Astrocyte (in vitro differentiated cells and primary cell): ENCODE measurements around the gene MAF. TPM values are rescaled to one million over a fixed set of nuclear protein-coding genes. Genes with fewer than 3 reads are reported as not detected.

Experiments used
- DNase-seq: peaks from one replicate; pipeline ENCODE4 v3.0.0-alpha.2; 2010; ENCODE audit warnings: low read depth
- FAIRE-seq: peaks from 2 replicates; lab custom pipeline; 2011; peaks lifted over from hg19 to GRCh38; lab: Jason Lieb, UNC
- H2AFZ ChIP-seq: 2 replicates; pipeline ENCODE4 v1.6.0; 2012; ENCODE audit warnings: low read depth, low read length, inconsistent platforms
- H3K27ac ChIP-seq: 2 replicates; pipeline ENCODE4 v1.5.1; 2011; ENCODE audit warnings: low read depth, low read length, inconsistent platforms
- H3K27me3 ChIP-seq: 2 replicates; pipeline ENCODE4 v1.6.0; 2011; ENCODE audit warnings: low read length, inconsistent platforms; ENCODE audit not compliant: insufficient read depth
- H3K36me3 ChIP-seq: 2 replicates; pipeline ENCODE4 v1.5.1; 2011; ENCODE audit warnings: low read length, inconsistent platforms; ENCODE audit not compliant: insufficient read depth
- H3K4me1 ChIP-seq: 2 replicates; pipeline ENCODE4 v1.5.1; 2011; ENCODE audit warnings: low read length, inconsistent platforms; ENCODE audit not compliant: insufficient read depth
- H3K4me2 ChIP-seq: 2 replicates; pipeline ENCODE4 v1.6.0; 2012; ENCODE audit warnings: low read length, inconsistent platforms
- H3K4me3 ChIP-seq: 2 replicates; pipeline ENCODE4 v1.5.1; 2011; ENCODE audit warnings: low read depth, mild to moderate bottlenecking, low read length, inconsistent platforms; ENCODE audit not compliant: insufficient read depth
- H3K79me2 ChIP-seq: 2 replicates; pipeline ENCODE4 v1.6.0; 2012; ENCODE audit warnings: mild to moderate bottlenecking, low read length, inconsistent platforms; ENCODE audit not compliant: insufficient read depth
- H3K9ac ChIP-seq: 2 replicates; pipeline ENCODE4 v1.6.0; 2012; ENCODE audit warnings: mild to moderate bottlenecking, low read length, inconsistent platforms
- H3K9me3 ChIP-seq: 2 replicates; pipeline ENCODE4 v1.5.1; 2012; ENCODE audit warnings: low read depth, mild to moderate bottlenecking, low read length, inconsistent platforms; ENCODE audit not compliant: insufficient read depth
- H4K20me1 ChIP-seq: 2 replicates; pipeline ENCODE4 v1.6.0; 2012; ENCODE audit warnings: low read length, inconsistent platforms; ENCODE audit not compliant: insufficient read depth
- H3K27ac Mint-ChIP-seq: one replicate; pipeline ENCODE4 v1.8.0; 2021; ENCODE audit warnings: mild to moderate bottlenecking, mixed read lengths; ENCODE audit not compliant: unreplicated experiment
- H3K27me3 Mint-ChIP-seq: one replicate; pipeline ENCODE4 v1.8.0; 2021; ENCODE audit warnings: low read depth, mixed read lengths; ENCODE audit not compliant: unreplicated experiment
- H3K36me3 Mint-ChIP-seq: one replicate; pipeline ENCODE4 v1.8.0; 2021; ENCODE audit warnings: low read depth, mixed read lengths; ENCODE audit not compliant: unreplicated experiment
- H3K4me1 Mint-ChIP-seq: one replicate; pipeline ENCODE4 v1.8.0; 2021; ENCODE audit warnings: low read depth, mixed read lengths; ENCODE audit not compliant: unreplicated experiment
- H3K4me3 Mint-ChIP-seq: one replicate; pipeline ENCODE4 v1.8.0; 2021; ENCODE audit warnings: mild to moderate bottlenecking, moderate library complexity, mixed read lengths; ENCODE audit not compliant: unreplicated experiment
- H3K9me3 Mint-ChIP-seq: one replicate; pipeline ENCODE4 v1.8.0; 2021; ENCODE audit warnings: mild to moderate bottlenecking, mixed read lengths; ENCODE audit not compliant: unreplicated experiment
- CTCF ChIP-seq: IDR thresholded peaks from 2 replicates; pipeline ENCODE4 v1.5.1; 2011; ENCODE audit warnings: low read depth, mild to moderate bottlenecking, inconsistent platforms, low read length, moderate library complexity; ENCODE audit not compliant: insufficient read depth
- EZH2 ChIP-seq: IDR thresholded peaks from 2 replicates; pipeline ENCODE4 v1.6.1; 2012; ENCODE audit warnings: mild to moderate bottlenecking, low read length, inconsistent platforms; ENCODE audit not compliant: insufficient read depth
- total RNA-seq: library from RNA; stranded (reverse); gene quantifications from 2 replicates; pipeline ENCODE4 v1.2.1, GENCODE V29; 2021

MAF gene
- total RNA-seq, 1 donor from 2014 or later = 19.3 TPM

- no peak overlapping the region for H3K27ac Mint-ChIP-seq
- peaks cover 8% of the 10 kb centered on the region for H3K27me3 ChIP-seq
- H3K4me3 Mint-ChIP-seq = no peak overlapping the region
- H2AFZ ChIP-seq = no peak overlapping the region
- H3K4me3 ChIP-seq = no peak overlapping the region
- no peak for DNase-seq
- FAIRE-seq = no peak
- H3K4me2 ChIP-seq = no peak overlapping the region
- H3K4me1 Mint-ChIP-seq = no peaks in the 10 kb centered on the region
- H3K9me3 Mint-ChIP-seq = no peaks in the 10 kb centered on the region
- no peaks in the 10 kb centered on the region for H3K36me3 ChIP-seq
- no peaks in the 10 kb centered on the region for H3K36me3 Mint-ChIP-seq
- no peaks in the 10 kb centered on the region for H3K4me1 ChIP-seq
- TF ChIP-seq EZH2 (no peak), CTCF (no peak)
- H3K27me3 Mint-ChIP-seq = peaks cover 15% of the 10 kb centered on the region
- no peaks in the 10 kb centered on the region for H3K79me2 ChIP-seq
- H3K27ac ChIP-seq = no peak overlapping the region
- no peaks in the 10 kb centered on the region for H3K9me3 ChIP-seq
- H3K9ac ChIP-seq = no peak overlapping the region
- no peaks in the 10 kb centered on the region for H4K20me1 ChIP-seq
Measured at GRCh38 chr16:79618692-79619050, 18.1 kb upstream of the MAF start.

DNA sequence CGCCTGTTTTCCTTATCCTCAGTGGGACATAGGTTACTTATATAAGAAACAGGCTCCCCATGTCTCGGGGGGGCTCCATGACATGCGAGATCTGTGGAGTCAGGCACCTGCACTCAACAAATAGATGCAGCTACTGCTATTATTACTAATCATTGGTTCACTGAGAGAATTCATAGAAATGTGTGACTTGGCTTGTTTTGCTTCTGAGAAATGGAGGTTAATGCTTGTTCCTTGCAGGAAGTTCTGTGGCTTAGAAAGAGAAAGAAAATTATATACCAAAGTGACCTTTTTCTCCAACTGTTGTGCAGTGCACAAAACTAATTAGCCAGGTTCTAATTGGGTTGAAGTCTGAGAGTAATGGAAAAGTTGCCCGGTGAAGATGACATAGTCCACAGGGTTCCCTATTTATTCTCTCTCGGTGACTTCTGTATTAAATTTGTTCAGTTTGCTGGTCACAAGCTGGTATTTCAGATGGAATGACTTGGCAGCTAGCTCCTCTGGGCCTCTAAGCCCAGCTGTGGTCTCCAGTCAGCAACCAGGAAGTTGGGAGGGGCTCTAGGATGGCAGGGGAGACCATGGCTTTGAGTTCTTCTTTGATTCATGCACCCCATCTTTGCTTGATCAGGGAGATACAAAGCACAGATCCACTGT is 17.6 kb upstream of the MAF start:
- H3K4me2 ChIP-seq = no peak overlapping the region
- no peaks in the 10 kb centered on the region for H3K9me3 ChIP-seq
- DNase-seq (no peak), FAIRE-seq (no peak)
- Mint-ChIP-seq H3K27me3 (peaks cover 10% of the 10 kb centered on the region), H3K36me3 (no peaks in the 10 kb centered on the region), H3K9me3 (no peaks in the 10 kb centered on the region), H3K27ac (no peak overlapping the region), H3K4me3 (no peak overlapping the region), H3K4me1 (peaks cover under 1% of the 10 kb centered on the region)
- TF ChIP-seq CTCF (no peak), EZH2 (no peak)
- H3K9ac ChIP-seq = no peak overlapping the region
- H3K4me3 ChIP-seq = no peak overlapping the region
- peaks cover under 1% of the 10 kb centered on the region for H3K4me1 ChIP-seq
- no peaks in the 10 kb centered on the region for H4K20me1 ChIP-seq
- no peaks in the 10 kb centered on the region for H3K36me3 ChIP-seq
- H3K79me2 ChIP-seq = no peaks in the 10 kb centered on the region
- no peak overlapping the region for H2AFZ ChIP-seq
- H3K27me3 ChIP-seq = peaks cover 5% of the 10 kb centered on the region
- no peak overlapping the region for H3K27ac ChIP-seq

DNA sequence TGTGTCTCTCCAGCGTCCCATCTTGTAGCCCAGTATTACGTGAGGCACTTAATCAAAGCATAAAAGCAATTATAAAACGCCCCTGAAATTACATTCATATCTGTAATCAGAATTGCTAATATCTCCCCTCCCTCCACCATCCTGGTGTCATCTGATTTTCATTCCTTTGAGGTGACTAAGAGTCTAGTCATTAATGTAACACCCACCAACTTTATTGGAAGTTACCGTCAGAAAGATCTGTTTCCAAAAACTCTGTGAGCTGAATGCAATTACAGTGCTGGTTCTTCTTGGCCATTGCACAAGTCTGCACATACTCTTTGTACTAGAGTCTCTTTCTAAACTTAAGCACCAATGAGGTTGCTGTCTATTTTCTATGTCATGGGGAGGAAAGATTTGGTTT is 12.5 kb upstream of the MAF start:
- no peaks in the 10 kb centered on the region for H3K27me3 Mint-ChIP-seq

More for the DNA sequence above, 12.5 kb upstream of the MAF start:
- TF ChIP-seq CTCF (no peak), EZH2 (no peak)
- Histone ChIP-seq H3K27me3 (no peaks in the 10 kb centered on the region), H3K4me1 (peaks cover 4% of the 10 kb centered on the region), H3K27ac (no peak overlapping the region), H3K79me2 (no peaks in the 10 kb centered on the region), H3K4me2 (no peak overlapping the region), H4K20me1 (no peaks in the 10 kb centered on the region), H3K4me3 (no peak overlapping the region), H3K36me3 (no peaks in the 10 kb centered on the region), H3K9me3 (no peaks in the 10 kb centered on the region), H2AFZ (no peak overlapping the region), H3K9ac (no peak overlapping the region)
- Mint-ChIP-seq H3K4me3 (no peak overlapping the region), H3K4me1 (peaks cover 10% of the 10 kb centered on the region), H3K9me3 (no peaks in the 10 kb centered on the region), H3K36me3 (no peaks in the 10 kb centered on the region), H3K27ac (no peak overlapping the region)
- DNase-seq (peak; percentile 83), FAIRE-seq (no peak)
